Neural progenitor cell (in vitro differentiated cells): ENCODE data around the gene HEXB.

Experiments
- EZH2 ChIP-seq: fragments of 200-600 bp; sonication (generic); IDR thresholded peaks from 2 replicates; pipeline ENCODE4 v1.6.1; 2017; ENCODE audit warnings: antibody characterized with exemption, mild to moderate bottlenecking, moderate library complexity
- EZH2phosphoT487 ChIP-seq: fragments of 200-600 bp; sonication (generic); IDR thresholded peaks from 2 replicates; pipeline ENCODE4 v1.6.1; 2017; ENCODE audit warnings: antibody characterized with exemption
- TF ChIP-seq, protein P1 (sequence below): fragments of 200-600 bp; sonication (generic); IDR thresholded peaks from 2 replicates; pipeline ENCODE4 v1.5.1; 2017; ENCODE audit warnings: antibody characterized with exemption, mild to moderate bottlenecking

DNA sequence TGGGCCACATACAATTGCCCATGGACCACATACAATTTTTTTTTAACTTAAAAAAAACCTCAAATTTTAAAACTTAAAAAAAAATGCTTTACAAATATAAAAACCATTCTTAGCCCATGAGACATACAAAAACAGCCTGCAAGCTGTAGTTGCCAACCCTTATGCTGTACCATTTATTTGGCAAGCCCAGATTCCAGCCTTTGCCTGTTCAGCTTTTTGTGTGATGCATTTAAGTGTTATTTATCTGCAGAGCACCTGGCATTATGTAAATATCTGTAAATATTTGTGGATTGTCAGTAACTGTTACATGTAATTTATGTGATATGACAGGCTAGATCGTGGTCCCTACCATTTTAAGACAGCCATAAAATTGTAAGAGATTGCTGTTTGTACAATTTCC, 32.6 kb downstream of the HEXB start:
- TF ChIP-seq, protein P1, sequence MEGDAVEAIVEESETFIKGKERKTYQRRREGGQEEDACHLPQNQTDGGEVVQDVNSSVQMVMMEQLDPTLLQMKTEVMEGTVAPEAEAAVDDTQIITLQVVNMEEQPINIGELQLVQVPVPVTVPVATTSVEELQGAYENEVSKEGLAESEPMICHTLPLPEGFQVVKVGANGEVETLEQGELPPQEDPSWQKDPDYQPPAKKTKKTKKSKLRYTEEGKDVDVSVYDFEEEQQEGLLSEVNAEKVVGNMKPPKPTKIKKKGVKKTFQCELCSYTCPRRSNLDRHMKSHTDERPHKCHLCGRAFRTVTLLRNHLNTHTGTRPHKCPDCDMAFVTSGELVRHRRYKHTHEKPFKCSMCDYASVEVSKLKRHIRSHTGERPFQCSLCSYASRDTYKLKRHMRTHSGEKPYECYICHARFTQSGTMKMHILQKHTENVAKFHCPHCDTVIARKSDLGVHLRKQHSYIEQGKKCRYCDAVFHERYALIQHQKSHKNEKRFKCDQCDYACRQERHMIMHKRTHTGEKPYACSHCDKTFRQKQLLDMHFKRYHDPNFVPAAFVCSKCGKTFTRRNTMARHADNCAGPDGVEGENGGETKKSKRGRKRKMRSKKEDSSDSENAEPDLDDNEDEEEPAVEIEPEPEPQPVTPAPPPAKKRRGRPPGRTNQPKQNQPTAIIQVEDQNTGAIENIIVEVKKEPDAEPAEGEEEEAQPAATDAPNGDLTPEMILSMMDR: no peak
- no peak for TF ChIP-seq EZH2
- no peak for TF ChIP-seq EZH2phosphoT487
